ENCODE results near the gene RICTOR. TPM values are rescaled to one million over a fixed set of nuclear protein-coding genes. Genes with fewer than 3 reads are reported as not detected.
"Not testable (repeated sequence)": the region's sequence is repeated elsewhere in the genome, so short reads cannot be mapped to it uniquely, and the experiment has no call there.

RICTOR gene
- total and polyA plus RNA-seq, 3 donors from 2014 or later, result 14.4 to 61.8 (median 57.7) TPM

- TF ChIP-seq CTCF (IDR thresholded peaks at IDR 0.05) (no peak), POLR2A (IDR thresholded peaks at IDR 0.05) (no peak)
- Histone ChIP-seq H3K27me3 (no peaks in the 10 kb centered on the region), H3K27ac (no peak overlapping the region), H3K4me1 (peaks cover 4% of the 10 kb centered on the region), H3K36me3 (ENCODE audit: low read depth, missing control alignments) (no peaks in the 10 kb centered on the region), H3K4me3 (no peak overlapping the region), H3K9me3 (no peaks in the 10 kb centered on the region)
- intact Hi-C loops (cut with DNase I; ENCODE audit: low total_unique reads), result no loop called here
- 95 to 100% methylated on average over 1 of the region's 1 CpG for WGBS, 2 donors
- no peak for DNase-seq
Observed at GRCh38 chr5:39049315-39049714, 24.9 kb downstream of the RICTOR start.

- WGBS, 2 donors, result 67 to 83% methylated on average over 1 of the region's 1 CpG
- no peak overlapping the region for H3K27ac ChIP-seq
- no peaks in the 10 kb centered on the region for H3K9me3 ChIP-seq
- H3K4me1 ChIP-seq, result no peaks in the 10 kb centered on the region
- H3K36me3 ChIP-seq (ENCODE audit: low read depth, missing control alignments), result no peaks in the 10 kb centered on the region
- no peak overlapping the region for H3K4me3 ChIP-seq
- H3K27me3 ChIP-seq, result no peaks in the 10 kb centered on the region
- intact Hi-C loops (cut with DNase I; ENCODE audit: low total_unique reads), result no loop called here
- DNase-seq, result no peak
- TF ChIP-seq CTCF (IDR thresholded peaks at IDR 0.05) (no peak), POLR2A (IDR thresholded peaks at IDR 0.05) (no peak)
Observed at GRCh38 chr5:39040875-39041274, 33.3 kb downstream of the RICTOR start.

- 86 to 93% methylated on average over 4 to 12 of the region's 12 CpGs for WGBS, 2 donors
Observed at GRCh38 chr5:39034493-39034892, 39.7 kb downstream of the RICTOR start.

GRCh38 chr5:39031041-39031440 lies 43.2 kb downstream of the RICTOR start:
- intact Hi-C loops (cut with DNase I; ENCODE audit: low total_unique reads), result no loop called here
- WGBS, 2 donors, result 85 to 93% methylated on average over 1 of the region's 1 CpG
- H3K27ac ChIP-seq, result no peak overlapping the region
- no peaks in the 10 kb centered on the region for H3K4me1 ChIP-seq
- no peak for DNase-seq
- H3K9me3 ChIP-seq, result no peaks in the 10 kb centered on the region
- TF ChIP-seq POLR2A (IDR thresholded peaks at IDR 0.05), result no peak
- no peak for TF ChIP-seq CTCF (IDR thresholded peaks at IDR 0.05)
- no peaks in the 10 kb centered on the region for H3K27me3 ChIP-seq
- H3K36me3 ChIP-seq (ENCODE audit: low read depth, missing control alignments), result no peaks in the 10 kb centered on the region
- H3K4me3 ChIP-seq, result no peak overlapping the region

More at GRCh38 chr5:39034493-39034892, 39.7 kb downstream of the RICTOR start:
- H3K9me3 ChIP-seq; H3K36me3 ChIP-seq (ENCODE audit: low read depth, missing control alignments); H3K4me1 ChIP-seq; intact Hi-C loops (cut with DNase I; ENCODE audit: low total_unique reads); H3K27ac ChIP-seq; DNase-seq; H3K27me3 ChIP-seq; H3K4me3 ChIP-seq: not testable (repeated sequence)

GRCh38 chr5:39025456-39025855 lies 48.7 kb downstream of the RICTOR start:
- intact Hi-C loops (cut with DNase I; ENCODE audit: low total_unique reads), result no loop called here
- WGBS, 2 donors, result 91 to 95% methylated on average over 4 of the region's 4 CpGs
- Histone ChIP-seq H3K27ac (no peak overlapping the region), H3K36me3 (ENCODE audit: low read depth, missing control alignments) (no peaks in the 10 kb centered on the region), H3K4me1 (peaks cover 4% of the 10 kb centered on the region), H3K4me3 (no peak overlapping the region), H3K27me3 (no peaks in the 10 kb centered on the region), H3K9me3 (no peaks in the 10 kb centered on the region)
- no peak for TF ChIP-seq CTCF (IDR thresholded peaks at IDR 0.05)
- no peak for TF ChIP-seq POLR2A (IDR thresholded peaks at IDR 0.05)
- DNase-seq, result no peak
